Activated CD4-positive, alpha-beta T cell treated with anti-CD3 and anti-CD28 coated beads, Interleukin-10, Interleukin-2, amounts not matched to agents 100 ng/mL and 50 ng/mL, durations not matched to agents 16 hours and 8 hours (primary cell): ENCODE measurements around the gene PYROXD2.
"Not testable (repeated sequence)": the region's sequence is repeated elsewhere in the genome, so short reads cannot be mapped to it uniquely, and the experiment has no call there.

Experiments
- DNase-seq: peaks from one replicate; pipeline ENCODE4 v3.0.0-alpha.2; 2020

Gene PYROXD2

GRCh38 chr10:98389398-98389797 lies 25.6 kb downstream of the PYROXD2 start:
- no peak for DNase-seq

- DNase-seq = no peak
Measured at GRCh38 chr10:98388101-98388655, 26.8 kb downstream of the PYROXD2 start.

- DNase-seq = no peak
Measured at GRCh38 chr10:98384531-98385133, 30.4 kb downstream of the PYROXD2 start.

GRCh38 chr10:98383869-98384268 lies 31.1 kb downstream of the PYROXD2 start:
- no peak for DNase-seq

GRCh38 chr10:98383134-98383667 lies 31.8 kb downstream of the PYROXD2 start:
- DNase-seq = not testable (repeated sequence)

- DNase-seq = no peak
Measured at GRCh38 chr10:98382691-98383101, 32.3 kb downstream of the PYROXD2 start.

GRCh38 chr10:98380493-98381339 lies 34.3 kb downstream of the PYROXD2 start:
- DNase-seq = no peak

- no peak for DNase-seq
Measured at GRCh38 chr10:98378722-98379121, 36.3 kb downstream of the PYROXD2 start.

GRCh38 chr10:98377536-98377935 lies 37.4 kb downstream of the PYROXD2 start:
- no peak for DNase-seq

- DNase-seq = no peak
Measured at GRCh38 chr10:98377001-98377400, 38.0 kb downstream of the PYROXD2 start.

- DNase-seq = no peak
Measured at GRCh38 chr10:98376485-98376884, 38.5 kb downstream of the PYROXD2 start.

GRCh38 chr10:98374217-98374985 lies 40.6 kb downstream of the PYROXD2 start:
- no peak for DNase-seq

GRCh38 chr10:98373260-98374040 lies 41.5 kb downstream of the PYROXD2 start:
- no peak for DNase-seq

GRCh38 chr10:98370831-98371820 lies 43.9 kb downstream of the PYROXD2 start:
- DNase-seq = no peak

GRCh38 chr10:98369801-98370200 lies 45.2 kb downstream of the PYROXD2 start:
- DNase-seq = no peak

- DNase-seq = no peak
Measured at GRCh38 chr10:98368644-98369043, 46.3 kb downstream of the PYROXD2 start.

- no peak for DNase-seq
Measured at GRCh38 chr10:98367604-98368451, 47.2 kb downstream of the PYROXD2 start.

- no peak for DNase-seq
Measured at GRCh38 chr10:98366062-98366530, 48.9 kb downstream of the PYROXD2 start.

- no peak for DNase-seq
Measured at GRCh38 chr10:98365406-98366061, 49.4 kb downstream of the PYROXD2 start.
